HepG2 (cell line): Measurements from ENCODE around the gene CALD1. TPM values are rescaled to one million over a fixed set of nuclear protein-coding genes. Genes with fewer than 3 reads are reported as not detected.

Experiments used
- AHDC1 ChIP-seq: sonication (generic); formaldehyde crosslinking; IDR thresholded peaks from 2 replicates; pipeline ENCODE4 v1.5.1; 2020; ENCODE audit warnings: mild to moderate bottlenecking, missing genetic modification reagents, borderline replicate concordance
- ERF ChIP-seq: IDR thresholded peaks from 2 replicates; pipeline ENCODE4 v1.6.1; 2018; ENCODE audit warnings: missing biosample characterization, missing genetic modification reagents
- HINFP ChIP-seq: sonication (generic); formaldehyde crosslinking; IDR thresholded peaks from 2 replicates; pipeline ENCODE4 v1.4.0; 2020; ENCODE audit warnings: low read depth, mild to moderate bottlenecking, missing genetic modification reagents
- PAXIP1 ChIP-seq: sonication (generic); formaldehyde crosslinking; conservative IDR thresholded peaks from 2 replicates; pipeline ENCODE4 v1.4.0; 2020; ENCODE audit warnings: mild to moderate bottlenecking, missing genetic modification reagents, moderate library complexity
- RARG ChIP-seq: sonication (generic); formaldehyde crosslinking; IDR thresholded peaks from 2 replicates; pipeline ENCODE4 v1.4.0; 2020; ENCODE audit warnings: low read depth, mild to moderate bottlenecking, missing genetic modification reagents
- REL ChIP-seq: sonication (generic); formaldehyde crosslinking; conservative IDR thresholded peaks from 2 replicates; pipeline ENCODE4 v1.8.0; 2022; ENCODE audit warnings: mild to moderate bottlenecking, missing genetic modification reagents, moderate library complexity
- REXO4 ChIP-seq: sonication (generic); formaldehyde crosslinking; IDR thresholded peaks from 2 replicates; pipeline ENCODE4 v1.8.0; 2022; ENCODE audit warnings: missing genetic modification reagents, mild to moderate bottlenecking, borderline replicate concordance
- SRSF9 ChIP-seq: fragments of 200-400 bp; formaldehyde crosslinking; IDR thresholded peaks from 2 replicates; pipeline ENCODE4 v1.6.1; 2018; ENCODE audit warnings: borderline replicate concordance, mild to moderate bottlenecking, low read depth, low read length; ENCODE audit not compliant: insufficient read depth, poor library complexity, severe bottlenecking
- TAF1 ChIP-seq: sonication (generic); formaldehyde crosslinking; IDR thresholded peaks from 2 replicates; pipeline ENCODE4 v1.4.0; 2020; ENCODE audit warnings: missing genetic modification reagents
- ZC3H4 ChIP-seq: sonication (generic); formaldehyde crosslinking; IDR thresholded peaks from 2 replicates; pipeline ENCODE4 v1.4.0; 2020; ENCODE audit warnings: missing genetic modification reagents, borderline replicate concordance
- ZNF235 ChIP-seq: sonication (generic); formaldehyde crosslinking; IDR thresholded peaks from 2 replicates; pipeline ENCODE4 v1.8.1; 2023; ENCODE audit warnings: mild to moderate bottlenecking, missing genetic modification reagents, borderline replicate concordance
- ZNF317 ChIP-seq: sonication (generic); formaldehyde crosslinking; IDR thresholded peaks from 2 replicates; pipeline ENCODE4 v1.5.0; 2020; ENCODE audit warnings: mild to moderate bottlenecking, missing genetic modification reagents
- ZNF432 ChIP-seq: sonication (generic); formaldehyde crosslinking; IDR thresholded peaks from 2 replicates; pipeline ENCODE4 v1.5.0; 2020; ENCODE audit warnings: missing genetic modification reagents, mild to moderate bottlenecking, borderline replicate concordance
- ZNF724P ChIP-seq: sonication (generic); formaldehyde crosslinking; IDR thresholded peaks from 2 replicates; pipeline ENCODE4 v1.8.0; 2022; ENCODE audit warnings: missing genetic modification reagents, borderline replicate concordance
- ZNF879 ChIP-seq: sonication (generic); formaldehyde crosslinking; IDR thresholded peaks from 2 replicates; pipeline ENCODE4 v1.8.1; 2023; ENCODE audit warnings: missing genetic modification reagents
- ZSCAN31 ChIP-seq: sonication (generic); formaldehyde crosslinking; IDR thresholded peaks from 2 replicates; pipeline ENCODE4 v1.5.0; 2020; ENCODE audit warnings: low read depth, mild to moderate bottlenecking, missing genetic modification reagents
- polyA plus RNA-seq, 8 experiments: library from polyadenylated mRNA; depleted of rRNA in 3 of 8; stranded (reverse) in 7 of 8; unstranded in 1 of 8; fragments of >200 nt; fragmentation: Illumina TruSeq in 4 of 8; extraction: Trizol in 4 of 8; gene quantifications; 2 replicates each; pipeline versions ENCODE4 v1.2.1 to v1.2.3, GENCODE V29; 2011 to 2016; ENCODE audit warnings: low read depth in 4 of 8, missing spikeins in 1 of 8, mixed read lengths in 1 of 8; ENCODE audit not compliant: insufficient read depth in 1 of 8
- total RNA-seq, 5 experiments: library from RNA; depleted of rRNA; stranded (reverse); fragments of >200 nt; fragmentation: Illumina TruSeq; extraction: Trizol; gene quantifications; 2 replicates each; pipeline ENCODE4 v1.2.3, GENCODE V29; 2016; ENCODE audit warnings: low read depth in 1 of 5

Gene CALD1
- total and polyA plus RNA-seq, 2 of the 13 experiments (the other 11 are each of a cell fraction or from before 2014, with no cell fraction given) = 53.0 to 112 TPM

GRCh38 chr7:134901389-134902020 is 122.1 kb downstream of the CALD1 start (continued):
- peak; percentile 95 for TF ChIP-seq PAXIP1 (CRISPR knock-in tag)
- no peak for TF ChIP-seq REXO4 (CRISPR knock-in tag)
- no peak for TF ChIP-seq ZNF879
- TF ChIP-seq RARG (CRISPR knock-in tag) = no peak
- no peak for TF ChIP-seq ZNF432 (CRISPR knock-in tag)
- no peak for TF ChIP-seq ZNF235 (CRISPR knock-in tag)
- peak; percentile 88; the same call in 1 of the 2 replicates for TF ChIP-seq ZNF317
- peak; percentile 37; the same call in 1 of the 2 replicates for TF ChIP-seq ZC3H4 (CRISPR knock-in tag)
- TF ChIP-seq TAF1 (CRISPR knock-in tag) = no peak; the same call in 1 of the 2 replicates
- TF ChIP-seq ZNF724P (CRISPR knock-in tag) = no peak
- peak; percentile 53; the same call in 1 of the 2 replicates for TF ChIP-seq AHDC1 (CRISPR knock-in tag)
- TF ChIP-seq ERF (CRISPR knock-in tag) = no peak; the same call in 1 of the 2 replicates
- TF ChIP-seq SRSF9 = no peak
- TF ChIP-seq HINFP (CRISPR knock-in tag) = no peak
- no peak for TF ChIP-seq ZSCAN31 (CRISPR knock-in tag)
- TF ChIP-seq REL (CRISPR knock-in tag) = no peak
